Right cardiac atrium (tissue), 5 donors: ENCODE measurements around the gene ADGRB2. TPM values are rescaled to one million over a fixed set of nuclear protein-coding genes. Genes with fewer than 3 reads are reported as not detected.
A peak's percentile ranks its signal among the peaks of the same experiment; 100 is the strongest.

Experiments used
- ATAC-seq, 2 donors: fragments of 200-7000 bp; cut with Tn5 transposase; one replicate each; pipeline versions ENCODE4 v1.8.0 to v1.9.1; 2020; ENCODE audit warnings: moderate library complexity in 2 of 2, mild to moderate bottlenecking in 1 of 2
- DNase-seq, 3 donors: peaks; one replicate each; pipeline ENCODE4 v3.0.0-alpha.2; 2020
- H3K27ac ChIP-seq: one replicate; pipeline ENCODE4 v1.5.1; 2013; ENCODE audit warnings: mild to moderate bottlenecking, low read length, control low read depth, moderate library complexity
- H3K27me3 ChIP-seq: one replicate; pipeline ENCODE4 v1.6.1; 2013; ENCODE audit not compliant: control insufficient read depth, insufficient read depth
- H3K4me1 ChIP-seq: one replicate; pipeline ENCODE4 v1.6.1; 2013; ENCODE audit warnings: low read length; ENCODE audit not compliant: control insufficient read depth, insufficient read depth
- H3K4me3 ChIP-seq: one replicate; pipeline ENCODE4 v1.5.1; 2013; ENCODE audit warnings: low read length, control low read depth
- H3K9me3 ChIP-seq: one replicate; pipeline ENCODE4 v1.6.1; 2013; ENCODE audit warnings: low read length; ENCODE audit not compliant: control insufficient read depth
- WGBS: extraction: QIAGEN DNeasy Blood & Tissue Kit; methylation state at CpG from one replicate; pipeline ENCODE4 v1.1.7; 2013; 5-methylcytosine and 5-hydroxymethylcytosine counted together
- intact Hi-C, 4 donors: fragments of 100-400 bp; cut with DNase I; formaldehyde crosslinking; loops; one replicate each; pipeline versions ENCODE4 v1.11.0 to v1.14.0; 2022 to 2023
- long read RNA-seq, 4 donors: library from polyadenylated mRNA; unstranded; transcript quantifications; one replicate each; pipeline ENCODE4 v2.0.0, GENCODE V29; 2020 to 2021
- polyA plus RNA-seq: library from polyadenylated mRNA; stranded (reverse); fragments of 200-250 nt; gene quantifications from one replicate; pipeline ENCODE4 v1.2.3, GENCODE V29; 2013
- total RNA-seq, 4 donors: library from RNA; stranded (reverse); fragmentation: NEBNext Ultra II Directional; extraction: Animal tissue kit (Norgen Biotek cat#: 25700); gene quantifications; one replicate each; pipeline ENCODE4 v1.2.1, GENCODE V29; 2021
- donor health status: healthy with polysubstance abuse.
- donor health status: DM: no; HTN: yes; CAD: no.
- donor health status: DM: no; HTN: no; CAD: no.
- donor health status: DM: no; HTN: yes; CAD: no; lungs with severe emphysema.
- donor health status: DM: yes; HTN: yes; CAD: no.

ADGRB2 gene
- total RNA-seq (10 to 100 TPM; 11.8 to 14.8 (median 13.1) TPM), polyA plus RNA-seq (18.2 TPM)
- long read RNA-seq, donor 1, partial matches to known transcripts, result 28 of 34 reads
- long read RNA-seq, donor 1, other reads (novel, unspliced or antisense), result 6 of 34 reads
- long read RNA-seq, donor 2, partial matches to known transcripts, result 9 of 16 reads
- long read RNA-seq, donor 2, other reads (novel, unspliced or antisense), result 7 of 16 reads
- long read RNA-seq, donor 3, partial matches to known transcripts, result 39 of 50 reads
- long read RNA-seq, donor 3, other reads (novel, unspliced or antisense), result 10 of 50 reads
- long read RNA-seq, donor 4, partial matches to known transcripts, result 8 of 17 reads
- long read RNA-seq, donor 4, other reads (novel, unspliced or antisense), result 9 of 17 reads

- no peaks in the 10 kb centered on the region for H3K27me3 ChIP-seq
- H3K4me3 ChIP-seq, result peak within 1 kb of the TSS; percentile 85
- no peak within 1 kb of the TSS for H3K27ac ChIP-seq
- intact Hi-C loops, result no loop called here
- ATAC-seq (peak in 1 of 2 donors; percentile 15), DNase-seq (peak in 2 of 3 donors; percentile 72 to 75)
- peaks cover 8% of the 10 kb centered on the region for H3K4me1 ChIP-seq
- no peaks in the 10 kb centered on the region for H3K9me3 ChIP-seq
- WGBS, result 3% methylated on average over 58 of the region's 59 CpGs
These were observed at the start of gene ADGRB2 for GRCh38 chr1:31764312-31765040. Gene ADGRB2, minus strand, starts transcription at chr1:31764340. Its CDS starts 7,119 bp downstream, at chr1:31757221.

- Histone ChIP-seq H3K4me3 (no peak overlapping the region), H3K27me3 (no peaks in the 10 kb centered on the region), H3K9me3 (no peaks in the 10 kb centered on the region), H3K27ac (no peak overlapping the region), H3K4me1 (no peaks in the 10 kb centered on the region)
- DNase-seq (no peak), ATAC-seq (no peak)
- WGBS, result 69% methylated on average over 9 of the region's 9 CpGs
- intact Hi-C loops, result loop anchor here in 1 of 4 donors (10.0 kb wide), 1 partner anchor 153 kb away; no protein-coding TSS in a partner anchor
These were observed 48.2 kb upstream of the ADGRB2 start for GRCh38 chr1:31812158-31812829.

- WGBS, result 29% methylated on average over 7 of the region's 7 CpGs
- DNase-seq (no peak), ATAC-seq (peak; percentile 32 to 43)
- no peaks in the 10 kb centered on the region for H3K4me1 ChIP-seq
- intact Hi-C loops, result loop anchor here in 1 of 4 donors (10.0 kb wide), 1 partner anchor 153 kb away; no protein-coding TSS in a partner anchor
- no peak overlapping the region for H3K27ac ChIP-seq
- no peaks in the 10 kb centered on the region for H3K9me3 ChIP-seq
- no peaks in the 10 kb centered on the region for H3K27me3 ChIP-seq
- no peak overlapping the region for H3K4me3 ChIP-seq
These were observed 47.5 kb upstream of the ADGRB2 start for GRCh38 chr1:31811605-31812004.

- intact Hi-C loops, result loop anchor here in 1 of 4 donors (10.0 kb wide), 1 partner anchor 155 kb away; no protein-coding TSS in a partner anchor
- no peaks in the 10 kb centered on the region for H3K9me3 ChIP-seq
- ATAC-seq (no peak), DNase-seq (no peak)
- H3K27me3 ChIP-seq, result no peaks in the 10 kb centered on the region
- H3K4me1 ChIP-seq, result no peaks in the 10 kb centered on the region
- H3K27ac ChIP-seq, result no peak overlapping the region
- no peak overlapping the region for H3K4me3 ChIP-seq
- WGBS, result 65% methylated on average over 4 of the region's 4 CpGs
These were observed 45.6 kb upstream of the ADGRB2 start for GRCh38 chr1:31809698-31810097.

- Histone ChIP-seq H3K4me3 (no peak overlapping the region), H3K27me3 (no peaks in the 10 kb centered on the region), H3K27ac (no peak overlapping the region), H3K4me1 (no peaks in the 10 kb centered on the region), H3K9me3 (no peaks in the 10 kb centered on the region)
- intact Hi-C loops, result no loop called here
- DNase-seq, result no peak
- WGBS, result 84% methylated on average over 4 of the region's 4 CpGs
- no peak for ATAC-seq
These were observed 43.3 kb upstream of the ADGRB2 start for GRCh38 chr1:31807273-31808048.

- ATAC-seq (no peak), DNase-seq (no peak)
- no peaks in the 10 kb centered on the region for H3K9me3 ChIP-seq
- WGBS, result 85% methylated on average over 6 of the region's 6 CpGs
- H3K27ac ChIP-seq, result no peak overlapping the region
- H3K4me1 ChIP-seq, result no peaks in the 10 kb centered on the region
- H3K27me3 ChIP-seq, result no peaks in the 10 kb centered on the region
- intact Hi-C loops, result no loop called here
- no peak overlapping the region for H3K4me3 ChIP-seq
These were observed 41.2 kb upstream of the ADGRB2 start for GRCh38 chr1:31805318-31805717.

GRCh38 chr1:31804098-31804497, 40.0 kb upstream of the ADGRB2 start:
- 68% methylated on average over 1 of the region's 1 CpG for WGBS
- ATAC-seq (no peak), DNase-seq (no peak)
- intact Hi-C loops, result no loop called here
- H3K27ac ChIP-seq, result no peak overlapping the region
- no peaks in the 10 kb centered on the region for H3K27me3 ChIP-seq
- no peaks in the 10 kb centered on the region for H3K4me1 ChIP-seq
- H3K9me3 ChIP-seq, result no peaks in the 10 kb centered on the region
- H3K4me3 ChIP-seq, result no peak overlapping the region

GRCh38 chr1:31803610-31804009, 39.5 kb upstream of the ADGRB2 start:
- H3K4me1 ChIP-seq, result no peaks in the 10 kb centered on the region
- H3K9me3 ChIP-seq, result no peaks in the 10 kb centered on the region
- H3K27ac ChIP-seq, result no peak overlapping the region
- H3K4me3 ChIP-seq, result no peak overlapping the region
- DNase-seq (no peak), ATAC-seq (no peak)
- WGBS, result 93% methylated on average over 2 of the region's 2 CpGs
- intact Hi-C loops, result no loop called here
- no peaks in the 10 kb centered on the region for H3K27me3 ChIP-seq

GRCh38 chr1:31802190-31803150, 38.3 kb upstream of the ADGRB2 start:
- 50% methylated on average over 13 of the region's 13 CpGs for WGBS
- no peaks in the 10 kb centered on the region for H3K27me3 ChIP-seq
- DNase-seq, result no peak
- H3K9me3 ChIP-seq, result no peaks in the 10 kb centered on the region
- H3K4me3 ChIP-seq, result peak overlapping the region; percentile 14
- no peak overlapping the region for H3K27ac ChIP-seq
- no peaks in the 10 kb centered on the region for H3K4me1 ChIP-seq
- intact Hi-C loops, result no loop called here
- no peak for ATAC-seq

GRCh38 chr1:31801458-31801857, 37.3 kb upstream of the ADGRB2 start:
- Histone ChIP-seq H3K4me1 (no peaks in the 10 kb centered on the region), H3K4me3 (no peak overlapping the region), H3K9me3 (no peaks in the 10 kb centered on the region), H3K27me3 (no peaks in the 10 kb centered on the region), H3K27ac (no peak overlapping the region)
- ATAC-seq, result no peak
- intact Hi-C loops, result no loop called here
- WGBS, result 78% methylated on average over 1 of the region's 1 CpG
- no peak for DNase-seq
